Globus pallidus (tissue), 1 donor: Measurements from ENCODE around the gene ARL4A.

ENCODE experiments used
- DNase-seq: peaks from one replicate; pipeline ENCODE4 v3.0.0-alpha.2; 2015; ENCODE audit warnings: low spot score

Gene ARL4A

DNA sequence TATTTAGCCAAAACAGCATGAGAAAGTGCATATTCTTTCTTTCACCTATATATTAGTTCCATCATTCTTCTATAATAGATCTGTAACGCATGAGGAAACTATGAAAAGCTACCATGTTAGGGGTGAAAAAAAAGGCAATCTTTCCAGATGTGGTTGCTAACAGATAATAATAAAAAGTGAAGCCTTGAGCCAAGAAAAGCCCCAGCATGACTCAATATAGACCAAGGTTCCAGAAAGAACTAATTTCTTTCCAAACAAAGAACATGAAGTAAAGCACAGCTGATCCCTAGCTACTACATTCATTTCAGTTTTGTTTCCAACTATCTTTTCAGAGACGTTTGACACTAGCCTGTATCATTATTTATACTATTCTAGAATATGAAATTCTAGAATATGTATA is 16.4 kb downstream of the ARL4A start:
- DNase-seq: no peak

DNA sequence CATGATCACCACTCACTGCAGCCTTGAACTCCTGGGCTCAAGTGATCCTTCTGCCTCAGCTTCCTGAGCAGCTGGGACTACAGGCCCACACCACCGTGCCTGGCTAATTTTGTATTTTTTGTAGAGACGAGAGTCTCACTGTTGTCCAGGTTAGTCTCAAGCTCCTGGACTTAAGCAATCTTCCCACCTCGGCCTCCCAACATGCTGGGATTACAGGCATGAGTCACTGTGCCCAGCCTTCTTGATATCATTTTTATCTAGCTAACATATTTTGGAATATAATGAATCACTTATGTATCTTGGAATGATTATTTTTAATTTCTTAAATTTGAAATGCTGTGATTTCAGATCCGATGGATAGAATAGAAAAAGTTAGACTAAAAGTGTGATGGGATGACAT is 18.4 kb downstream of the ARL4A start:
- no peak for DNase-seq

DNA sequence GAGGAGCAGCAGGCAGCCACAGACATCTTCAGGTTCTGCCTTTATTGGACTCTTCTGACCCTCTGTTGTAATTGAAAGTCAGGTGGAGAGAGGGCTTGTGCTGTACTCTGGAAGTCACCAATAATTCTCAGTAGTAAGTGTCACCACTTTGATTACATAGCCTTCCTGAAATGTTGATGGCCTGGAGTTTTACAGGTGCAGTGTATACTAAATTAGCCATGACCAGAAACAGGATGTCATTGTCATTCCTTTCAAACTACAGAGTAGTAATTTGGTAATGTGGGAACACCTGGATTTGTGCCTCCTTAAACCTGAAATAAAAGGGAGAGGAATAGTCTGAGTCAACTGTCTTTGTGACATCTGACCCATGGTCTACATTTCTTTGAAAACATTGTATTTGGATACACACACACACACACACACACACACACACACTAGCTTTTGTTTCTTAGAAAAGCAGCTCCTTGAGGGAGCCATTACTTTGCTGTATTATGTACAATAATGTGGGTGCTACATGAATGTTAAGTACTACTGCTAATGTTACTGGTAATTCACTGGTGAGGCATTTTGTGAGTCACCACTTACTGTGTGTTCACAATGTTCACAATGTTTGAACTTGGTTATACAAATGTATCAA is 19.6 kb downstream of the ARL4A start:
- DNase-seq: no peak

DNA sequence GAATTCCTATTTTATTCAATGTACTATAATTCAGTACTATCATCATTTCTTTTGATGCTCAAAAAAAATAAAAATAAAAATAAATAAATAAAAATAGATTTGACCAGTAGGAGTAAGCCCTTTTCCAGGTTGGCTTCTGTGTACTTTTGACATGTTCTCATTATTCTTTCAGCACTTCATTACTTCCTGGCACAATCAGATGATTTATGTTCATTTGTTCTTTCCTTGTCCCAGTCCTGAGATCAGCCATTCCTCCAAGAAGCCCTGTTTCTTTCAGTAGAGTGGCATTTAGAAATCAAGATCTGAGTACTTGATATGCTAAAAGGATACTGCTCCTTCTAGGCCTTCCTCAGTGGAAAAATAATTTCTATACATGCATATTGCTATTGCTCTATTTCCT is 20.9 kb downstream of the ARL4A start:
- no peak for DNase-seq

DNA sequence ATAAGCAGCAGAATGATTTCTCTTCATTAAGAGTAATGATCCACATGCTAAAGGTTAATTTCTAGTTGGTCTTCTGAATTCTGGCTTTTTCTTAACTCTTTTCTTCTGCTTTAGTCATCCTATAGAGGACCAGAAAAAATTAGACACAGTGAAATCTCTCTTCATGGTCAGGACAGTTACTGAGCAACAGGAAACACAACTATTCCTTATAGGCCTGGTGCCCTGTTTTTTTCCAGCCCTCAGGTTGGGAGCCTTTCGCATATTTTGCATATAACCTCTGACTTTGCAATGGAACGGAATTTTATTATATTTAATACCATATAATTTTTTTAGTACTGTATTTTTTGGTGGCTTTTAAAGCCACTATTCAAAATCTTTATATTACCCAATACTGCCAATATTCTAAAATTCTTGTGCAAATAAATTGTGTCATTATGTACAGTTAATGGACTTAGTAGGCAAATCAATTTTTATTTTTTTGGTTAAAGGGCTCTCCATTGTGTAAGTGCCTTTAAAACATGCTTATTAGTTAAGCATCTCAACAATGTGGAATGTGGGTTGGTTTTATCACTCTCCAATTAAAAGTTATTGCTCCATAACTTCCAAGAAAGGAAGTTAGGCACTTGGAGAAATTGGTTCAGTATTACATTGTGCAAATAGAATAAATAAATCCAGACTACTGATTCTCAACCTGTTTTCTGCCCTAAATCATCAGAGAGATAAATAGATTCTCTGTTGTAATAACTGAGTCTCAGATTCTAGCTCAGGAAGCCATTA is 22.5 kb downstream of the ARL4A start:
- no peak for DNase-seq

DNA sequence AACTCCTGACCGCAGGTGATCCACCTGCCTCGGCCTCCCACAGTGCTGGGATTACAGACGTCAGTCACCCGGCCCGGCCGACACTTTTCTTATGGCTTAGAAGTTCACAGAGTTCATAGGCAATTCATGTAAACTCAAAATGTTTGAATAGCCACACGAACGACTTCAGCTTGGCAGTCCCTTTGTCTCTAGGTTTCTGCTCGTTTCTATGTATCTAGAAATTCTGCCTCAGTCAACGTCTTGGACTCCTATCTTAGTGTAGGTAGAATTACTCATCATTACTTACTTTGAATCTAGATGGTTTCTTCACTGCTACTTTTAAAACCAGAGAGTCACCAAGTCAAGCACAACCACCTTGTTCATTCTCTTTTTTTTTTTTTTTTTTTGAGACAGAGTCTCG is 23.7 kb downstream of the ARL4A start:
- DNase-seq: no peak

DNA sequence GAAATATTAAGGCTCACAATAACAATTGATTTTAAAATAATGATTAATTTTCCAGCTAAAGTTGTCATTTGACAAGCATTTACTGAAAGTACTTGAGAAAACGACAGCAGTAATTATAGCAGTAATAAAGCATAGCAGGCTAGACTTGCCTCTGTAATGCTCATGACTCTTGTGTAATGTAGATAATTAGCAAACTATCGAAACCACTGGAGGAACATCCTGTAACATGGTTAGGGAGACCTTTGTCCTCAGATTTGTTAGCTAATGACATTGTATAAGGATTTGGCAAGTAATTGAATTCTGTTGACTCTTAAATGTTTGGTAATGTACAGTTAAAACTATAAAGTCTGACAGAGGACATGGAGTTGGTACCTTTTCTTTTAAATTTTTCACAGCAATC is 24.8 kb downstream of the ARL4A start:
- DNase-seq: no peak

DNA sequence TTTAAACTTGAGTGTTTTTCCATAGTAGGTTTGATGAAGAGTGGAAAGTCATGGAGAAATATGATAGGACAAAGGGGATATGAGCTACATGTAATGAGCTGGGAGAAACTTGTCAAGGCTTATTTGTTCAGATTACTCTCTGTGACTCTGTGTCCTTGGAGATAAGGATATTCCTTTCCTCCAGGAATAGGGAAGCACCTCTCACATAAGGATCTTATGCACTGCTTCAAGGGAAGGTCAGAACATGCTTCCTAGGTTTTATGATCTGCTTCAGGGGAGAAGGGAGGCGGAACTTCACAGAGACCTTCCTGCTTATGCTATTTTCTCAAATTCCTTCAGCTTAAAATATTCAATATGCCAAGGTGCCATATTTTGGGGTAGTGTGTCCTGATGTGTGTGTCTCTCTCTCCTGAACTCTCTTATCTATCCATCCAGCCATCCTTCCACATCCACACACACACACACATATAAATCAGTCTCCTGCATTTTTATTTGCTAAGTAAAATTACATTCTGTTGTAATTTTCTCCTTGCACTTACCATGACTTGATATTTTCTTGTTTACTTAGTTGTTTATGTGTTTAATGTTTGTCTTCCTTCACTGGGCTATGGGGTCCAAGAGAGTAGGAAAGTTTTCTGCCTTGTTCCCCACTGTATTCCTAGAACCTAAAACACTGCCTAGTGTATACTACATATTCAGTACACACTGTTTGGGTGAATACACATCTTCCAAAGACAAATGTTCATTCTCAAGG is 26.4 kb downstream of the ARL4A start:
- no peak for DNase-seq

DNA sequence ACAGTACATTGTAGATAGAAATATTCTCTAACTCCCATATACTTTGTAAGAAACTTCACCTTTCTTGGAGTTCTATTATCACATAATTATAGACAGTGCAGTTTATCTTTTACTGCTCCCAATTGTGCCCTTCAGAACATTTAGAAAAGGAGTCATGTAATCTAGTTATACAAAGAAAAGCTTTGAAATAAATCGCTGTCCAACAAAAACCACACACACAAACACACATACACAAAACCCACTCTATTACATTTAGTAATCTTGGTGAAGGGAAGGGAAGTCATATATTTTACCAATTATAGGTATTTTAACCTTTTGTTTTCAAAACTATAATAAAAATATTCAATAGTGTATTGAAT is 26.9 kb downstream of the ARL4A start:
- no peak for DNase-seq

DNA sequence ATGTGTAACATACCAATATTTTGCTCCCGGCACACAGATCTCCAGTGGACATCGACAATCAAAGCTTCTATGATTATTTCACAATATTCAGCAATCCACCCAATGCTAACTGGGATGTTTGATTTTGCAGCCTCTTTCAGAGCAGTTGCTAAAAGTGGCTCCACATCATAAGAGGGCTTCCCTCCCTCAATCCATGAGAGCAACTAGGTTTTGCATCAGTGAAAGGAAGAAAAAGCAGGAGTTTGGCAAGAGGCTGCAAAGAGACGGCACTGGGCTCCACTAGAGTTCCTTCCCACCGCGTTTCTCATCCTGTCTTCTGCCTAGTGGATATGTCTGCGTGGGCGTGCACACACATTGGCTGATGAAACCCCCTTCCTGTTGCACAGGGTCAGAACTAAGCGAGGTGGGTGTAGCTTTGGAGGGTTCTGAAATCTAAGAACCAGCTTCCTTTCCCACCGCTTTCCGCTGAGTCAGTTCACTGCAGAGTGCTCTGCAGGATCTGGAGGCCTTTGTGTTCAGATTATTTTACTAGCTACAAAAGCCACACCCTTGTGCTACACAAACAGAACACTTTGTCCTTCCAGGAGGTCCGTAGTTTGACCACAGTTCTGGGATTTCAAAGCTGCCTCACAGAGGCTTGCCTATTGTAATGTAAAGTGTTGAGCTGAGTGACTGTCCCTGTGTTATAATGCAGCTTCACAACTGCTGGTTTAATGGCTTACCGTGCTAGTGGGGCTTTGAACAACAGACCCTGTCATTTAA is 28.1 kb downstream of the ARL4A start:
- DNase-seq: peak; percentile 29

DNA sequence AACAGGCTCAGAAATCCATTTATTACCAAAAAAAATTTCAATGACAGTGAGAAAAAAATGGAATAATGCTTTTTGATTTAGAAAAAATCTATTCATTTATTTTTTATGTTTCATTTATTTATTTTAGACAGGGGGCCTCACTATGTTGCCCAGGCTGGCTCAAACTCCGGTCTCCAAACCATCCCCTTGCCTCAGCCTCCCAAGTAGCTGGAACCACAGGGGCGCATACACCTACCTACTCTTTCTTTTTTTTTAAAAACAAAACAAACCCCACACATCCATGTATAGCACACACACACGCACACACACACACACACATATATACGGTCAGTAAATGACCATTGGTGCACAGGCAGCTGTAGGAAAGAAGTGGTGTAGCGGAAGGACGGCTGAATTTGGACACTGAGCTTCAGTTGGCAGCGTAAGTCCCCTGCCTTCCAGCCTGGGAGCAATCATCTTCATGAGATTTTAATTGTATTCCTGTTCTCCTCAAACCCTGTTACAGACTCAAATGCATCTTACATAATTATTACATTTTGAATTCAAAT is 28.8 kb downstream of the ARL4A start:
- DNase-seq: no peak

DNA sequence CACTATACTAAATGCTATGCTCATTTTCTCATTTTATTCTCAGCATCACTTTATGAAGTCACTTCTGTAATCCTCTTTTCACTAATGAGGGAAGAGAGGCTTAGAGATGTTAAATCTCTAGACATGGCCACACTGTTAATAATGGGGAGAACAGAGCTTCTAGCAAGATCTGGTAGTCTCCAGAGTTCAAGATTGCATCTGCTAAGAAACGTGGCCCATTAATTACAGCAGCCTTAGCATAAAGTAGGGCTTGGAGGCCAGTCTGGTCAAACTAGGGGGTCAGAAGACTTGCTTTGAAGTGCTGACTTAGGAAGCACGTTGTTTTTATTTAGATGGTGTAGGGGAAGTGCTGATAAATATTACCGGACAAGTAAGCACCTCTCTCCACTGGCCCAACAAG is 29.3 kb downstream of the ARL4A start:
- no peak for DNase-seq

DNA sequence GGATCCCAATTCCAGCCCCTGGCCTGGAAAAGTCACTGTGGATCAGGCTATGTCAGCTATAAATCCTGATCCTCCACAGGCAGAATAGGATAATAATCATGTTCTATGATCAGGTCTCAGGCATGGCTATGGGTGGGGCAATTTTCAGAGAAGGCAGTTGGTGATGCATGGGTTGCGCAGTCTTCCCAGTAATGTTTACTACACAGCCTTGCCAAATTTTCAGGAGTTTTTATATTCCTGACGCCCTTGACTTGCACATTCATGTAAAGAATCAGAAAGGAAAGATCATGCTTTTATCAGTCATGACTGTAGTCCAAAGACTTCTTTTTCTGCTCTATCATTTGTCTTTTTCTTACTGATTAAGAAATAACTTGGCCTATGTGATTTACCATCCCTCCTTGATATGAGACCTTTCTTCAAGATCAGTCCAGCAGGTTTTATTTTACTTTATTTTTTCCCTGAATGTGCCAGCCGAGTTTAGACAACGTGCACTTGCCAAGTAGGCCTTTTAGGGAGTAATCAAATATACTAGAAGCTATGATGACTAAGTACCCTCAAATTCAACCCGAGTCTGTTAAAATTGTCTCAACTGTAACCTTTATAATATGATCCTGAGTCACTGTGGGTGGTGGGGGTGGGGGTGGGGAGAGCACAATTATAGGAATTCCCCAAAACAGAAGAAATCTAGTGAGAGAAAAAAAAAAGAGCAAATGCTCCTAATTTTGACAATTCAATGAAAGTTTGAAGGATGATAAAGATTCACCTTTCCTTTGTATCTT is 31.9 kb downstream of the ARL4A start:
- no peak for DNase-seq

DNA sequence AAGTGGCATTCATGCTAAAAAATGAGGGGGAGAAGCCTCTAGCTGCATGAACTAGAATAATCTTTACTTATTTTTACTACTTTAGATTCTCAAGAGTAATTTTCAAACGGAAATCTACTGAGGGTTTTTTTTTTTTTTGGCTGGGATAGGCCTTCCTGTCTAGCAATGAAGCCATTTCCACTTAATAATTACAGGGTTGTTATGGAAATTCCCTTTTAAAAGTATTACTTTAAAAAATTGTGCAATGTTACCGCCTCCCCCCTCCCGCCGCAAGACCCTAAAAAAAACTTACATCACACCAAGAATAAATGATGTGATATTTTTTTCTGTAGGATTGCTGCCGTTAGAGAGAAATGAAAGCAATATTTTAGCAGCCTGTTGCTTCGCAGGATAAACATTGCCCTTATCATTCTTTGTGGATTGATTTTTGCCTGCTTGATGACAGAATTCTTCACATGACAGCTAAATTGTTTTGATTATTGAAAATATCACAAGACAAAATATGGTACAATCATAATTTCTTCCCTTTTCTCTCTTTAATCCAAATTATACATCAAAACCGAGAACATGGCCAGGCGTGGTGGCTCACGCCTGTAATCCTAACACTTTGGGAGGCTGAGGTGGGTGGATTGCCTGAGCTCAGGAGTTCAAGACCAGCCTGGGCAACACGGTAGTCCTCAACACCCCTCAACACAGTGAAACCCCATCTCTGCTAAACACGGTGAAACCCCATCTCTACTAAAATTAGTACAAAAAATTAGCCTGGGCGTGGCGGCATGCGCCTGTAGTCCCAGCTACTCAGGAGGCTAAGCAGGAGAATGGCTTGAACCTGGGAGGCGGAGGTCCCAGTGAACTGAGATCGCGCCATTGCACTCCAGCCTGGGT is 32.8 kb downstream of the ARL4A start:
- DNase-seq: no peak

DNA sequence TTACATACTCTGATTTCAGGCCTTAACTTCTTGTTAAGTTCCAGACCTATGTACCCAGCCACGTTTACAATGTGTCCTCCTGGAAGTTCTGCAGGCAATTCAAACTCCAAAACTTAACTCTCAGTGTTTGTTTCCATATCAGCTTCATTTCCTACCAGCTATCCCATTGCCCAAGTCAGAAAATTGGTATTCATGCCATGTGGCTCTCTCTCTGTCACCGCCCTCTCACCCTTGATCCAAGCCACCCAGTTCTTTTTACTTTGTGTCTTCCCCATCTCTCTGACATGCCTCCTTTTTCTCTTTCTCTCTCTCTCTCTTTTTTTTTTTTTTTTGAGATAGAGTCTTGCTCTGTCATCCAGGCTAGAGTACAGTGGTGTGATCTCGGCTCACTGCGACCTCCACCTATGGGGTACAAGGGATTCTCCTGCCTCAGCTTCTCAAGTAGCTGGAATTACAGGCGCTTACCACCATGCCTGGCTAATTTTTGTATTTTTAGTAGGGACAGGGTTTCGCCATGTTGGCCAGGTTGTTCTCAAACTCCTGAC is 33.9 kb downstream of the ARL4A start:
- DNase-seq: no peak

DNA sequence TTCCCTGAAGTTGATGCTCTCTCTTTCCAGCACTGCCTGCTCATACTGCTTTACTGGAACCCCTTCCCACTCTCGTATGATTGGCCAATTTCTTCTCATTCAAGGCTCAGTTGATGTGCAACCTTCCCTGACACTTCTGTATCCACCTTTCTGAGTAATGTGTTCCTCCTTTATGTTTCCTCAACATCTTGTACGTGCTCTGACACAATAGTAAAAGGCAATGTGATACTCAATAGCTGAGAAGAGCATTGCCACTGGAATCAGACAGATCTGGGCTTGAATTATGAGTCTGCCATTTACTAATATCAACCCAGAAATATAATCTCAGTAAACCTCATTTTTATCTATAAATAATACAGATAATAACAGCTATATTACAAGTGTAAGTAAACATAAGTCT is 34.7 kb downstream of the ARL4A start:
- no peak for DNase-seq

DNA sequence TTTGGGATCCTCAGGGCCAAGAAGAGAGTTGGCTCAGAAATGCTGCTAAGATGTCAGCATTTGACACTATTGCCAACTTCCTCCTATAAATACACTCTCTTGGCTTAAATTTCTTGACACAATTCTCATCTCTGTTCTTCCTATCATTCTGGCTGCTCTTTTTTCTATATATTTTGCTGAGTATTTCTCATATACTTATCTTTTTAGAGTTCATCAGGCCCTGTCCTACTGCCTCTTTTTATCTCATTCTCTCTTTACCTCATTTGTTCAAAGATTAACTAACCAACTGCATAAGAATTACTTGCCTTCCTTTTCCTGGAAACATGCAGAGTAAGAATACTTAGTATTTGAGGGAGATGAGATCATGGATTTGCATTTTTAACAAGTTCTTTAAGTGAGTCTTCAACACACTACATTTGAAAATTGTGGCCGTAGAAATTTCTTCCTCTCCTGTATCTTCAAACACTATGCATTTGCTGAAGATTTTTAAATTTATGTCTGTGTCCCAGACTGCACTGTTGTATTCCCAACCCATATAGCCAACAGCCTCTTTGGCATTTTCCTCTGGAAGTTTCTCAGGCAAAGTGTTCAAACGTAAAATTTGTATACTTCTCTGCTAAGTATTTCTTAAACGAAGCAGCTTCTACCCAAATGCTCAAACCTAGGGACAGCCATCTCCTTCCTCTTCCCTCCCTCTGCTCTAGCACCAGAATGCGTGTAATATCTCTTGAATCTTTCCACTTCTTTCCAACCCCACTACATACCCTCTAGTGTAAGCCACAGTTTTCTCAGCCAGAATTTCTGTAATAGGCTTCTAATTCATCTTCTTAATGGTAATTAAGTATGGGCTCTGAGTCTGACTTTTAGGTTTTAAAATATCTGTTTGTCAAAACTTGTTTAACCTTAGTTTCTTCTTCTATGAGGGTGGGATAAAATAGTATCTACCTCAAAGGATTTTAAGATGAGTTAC is 35.5 kb downstream of the ARL4A start:
- DNase-seq: no peak

DNA sequence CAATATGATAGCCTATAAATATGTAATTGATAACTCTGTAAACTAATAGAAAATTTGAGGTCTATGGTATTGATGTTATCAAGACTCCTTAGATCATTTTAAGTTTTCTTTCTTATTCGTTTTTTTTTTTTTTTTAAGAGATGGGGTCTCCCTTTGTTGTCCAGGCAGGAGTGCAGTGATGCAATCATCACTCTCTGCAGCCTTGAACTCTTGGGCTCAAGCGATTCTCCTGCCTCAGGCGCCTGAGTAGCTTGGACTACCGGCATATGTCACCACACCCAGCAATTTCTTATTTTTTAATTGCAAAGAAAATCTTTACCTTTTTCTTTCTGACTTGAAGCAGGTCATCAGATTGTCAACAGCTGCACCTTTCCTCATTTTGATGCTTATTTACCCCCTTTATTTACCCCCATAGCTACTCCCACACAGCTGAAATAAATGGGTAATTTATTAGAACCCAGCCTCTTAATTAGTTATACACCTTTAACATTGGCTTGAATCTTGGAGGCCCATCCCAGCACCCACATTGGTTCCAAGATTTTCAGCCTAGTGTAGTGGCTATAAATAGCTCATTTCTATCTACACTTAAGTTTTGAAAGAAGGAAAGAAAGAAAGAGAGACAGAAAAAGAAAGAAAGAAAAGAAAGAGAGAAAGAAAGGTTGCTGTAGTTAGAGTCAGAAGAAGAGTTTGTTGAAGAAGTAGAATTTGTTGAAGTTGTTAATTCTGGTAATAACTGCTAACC is 38.3 kb downstream of the ARL4A start:
- no peak for DNase-seq
